CD4-positive, alpha-beta T cell treated with Interleukin-4 for 1 hour (primary cell): ENCODE data around the gene CDK2AP2.
"Not testable (repeated sequence)": the region's sequence is repeated elsewhere in the genome, so short reads cannot be mapped to it uniquely, and the experiment has no call there.

ENCODE experiments used
- DNase-seq, 2 donors: peaks; one replicate each; pipeline ENCODE4 v3.0.0-alpha.2; 2020 to 2022

Gene CDK2AP2, protein sequence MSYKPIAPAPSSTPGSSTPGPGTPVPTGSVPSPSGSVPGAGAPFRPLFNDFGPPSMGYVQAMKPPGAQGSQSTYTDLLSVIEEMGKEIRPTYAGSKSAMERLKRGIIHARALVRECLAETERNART

DNA sequence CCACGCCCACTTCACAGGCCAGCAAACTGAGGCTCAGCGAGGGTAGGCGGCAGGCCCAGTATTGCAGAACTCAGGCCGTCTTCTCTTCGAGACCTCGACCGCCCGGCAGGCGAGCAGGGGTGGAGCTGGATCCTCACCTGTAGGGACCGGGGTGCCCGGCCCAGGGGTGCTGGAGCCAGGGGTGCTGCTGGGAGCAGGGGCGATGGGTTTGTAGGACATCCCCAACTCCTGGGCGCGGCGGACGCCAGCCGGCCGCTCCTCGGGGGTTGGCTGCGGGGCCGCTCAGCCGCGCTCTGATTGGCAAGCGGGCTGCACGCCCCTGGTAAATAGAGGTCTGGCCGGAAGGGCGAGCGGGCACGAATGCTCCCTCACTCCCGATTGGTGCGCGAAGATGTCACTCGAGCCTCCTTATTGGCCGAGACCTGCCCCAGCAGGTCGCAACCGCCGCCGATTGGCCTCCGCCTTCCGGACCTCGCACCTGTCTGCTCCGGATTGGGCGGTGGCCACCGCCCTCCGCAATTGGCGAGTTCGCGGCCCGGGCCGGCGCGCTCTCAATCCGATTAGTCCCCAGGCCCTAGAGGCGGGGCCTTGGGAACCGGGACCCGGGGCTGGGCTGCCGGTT is at the start of gene CDK2AP2:
TSS of gene CDK2AP2 (minus strand) at position 299 of the 622 bp plus-strand sequence. CDS start at position 219, 80 bp downstream.
- peak; percentile 98 to 99 for DNase-seq

DNA sequence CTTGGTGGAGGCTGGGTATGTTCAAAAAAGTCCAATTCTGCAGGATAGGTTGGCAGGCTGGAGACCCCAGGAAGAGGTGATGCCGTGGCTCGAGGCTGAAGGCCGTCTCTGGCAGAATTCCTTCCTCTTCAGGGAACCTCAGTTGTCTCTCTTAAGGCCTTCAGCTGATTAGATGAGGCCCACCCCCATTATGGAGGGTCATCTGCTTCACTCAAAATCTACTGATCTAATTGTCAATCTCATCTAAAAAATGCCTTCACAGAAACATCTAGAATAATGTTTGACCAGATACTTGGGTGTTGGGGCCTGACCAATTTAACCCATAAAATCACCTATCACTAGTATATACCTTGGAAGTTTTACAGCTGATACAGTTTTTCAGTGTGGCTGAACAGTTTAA is 48.3 kb upstream of the CDK2AP2 start:
- no peak for DNase-seq

DNA sequence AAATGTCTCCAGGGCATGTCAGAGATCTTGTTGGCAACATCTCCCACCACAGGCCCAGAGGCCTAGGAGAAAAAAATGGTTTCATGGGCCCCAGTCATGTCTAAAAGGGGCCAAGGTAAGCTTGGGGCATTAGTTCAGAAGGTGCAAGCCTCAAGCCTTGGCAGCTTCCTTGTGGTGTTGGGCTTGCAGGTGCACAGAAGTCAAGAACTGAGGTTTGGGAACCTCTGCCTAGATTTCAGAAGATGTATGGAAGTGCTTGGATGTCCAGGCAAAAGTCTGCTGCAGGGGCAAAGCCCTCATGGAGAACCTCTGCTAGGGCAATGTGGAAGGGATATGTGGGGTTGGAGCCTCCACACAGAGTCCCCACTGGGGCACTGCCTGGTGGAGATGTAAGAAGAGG is 43.7 kb upstream of the CDK2AP2 start:
- not testable (repeated sequence) for DNase-seq

DNA sequence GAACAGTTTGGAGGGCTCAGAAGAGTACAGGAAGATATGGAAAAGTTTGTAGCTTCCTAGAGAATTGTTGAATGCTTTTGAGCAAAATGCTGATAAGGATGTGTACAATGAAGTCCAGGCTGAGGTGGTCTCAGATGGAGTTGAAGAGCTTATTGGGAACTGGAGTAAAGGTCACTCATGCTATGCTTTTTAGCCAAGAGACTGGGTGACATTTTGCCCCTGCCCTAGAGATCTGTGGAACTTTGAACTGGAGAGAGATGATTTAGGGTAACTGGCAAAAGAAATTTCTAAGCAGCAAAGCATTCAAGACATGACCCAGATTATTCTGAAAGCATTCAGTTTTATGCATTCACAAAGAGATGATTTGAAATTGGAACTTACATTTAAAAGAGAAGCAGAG is 43.2 kb upstream of the CDK2AP2 start:
- no peak for DNase-seq

DNA sequence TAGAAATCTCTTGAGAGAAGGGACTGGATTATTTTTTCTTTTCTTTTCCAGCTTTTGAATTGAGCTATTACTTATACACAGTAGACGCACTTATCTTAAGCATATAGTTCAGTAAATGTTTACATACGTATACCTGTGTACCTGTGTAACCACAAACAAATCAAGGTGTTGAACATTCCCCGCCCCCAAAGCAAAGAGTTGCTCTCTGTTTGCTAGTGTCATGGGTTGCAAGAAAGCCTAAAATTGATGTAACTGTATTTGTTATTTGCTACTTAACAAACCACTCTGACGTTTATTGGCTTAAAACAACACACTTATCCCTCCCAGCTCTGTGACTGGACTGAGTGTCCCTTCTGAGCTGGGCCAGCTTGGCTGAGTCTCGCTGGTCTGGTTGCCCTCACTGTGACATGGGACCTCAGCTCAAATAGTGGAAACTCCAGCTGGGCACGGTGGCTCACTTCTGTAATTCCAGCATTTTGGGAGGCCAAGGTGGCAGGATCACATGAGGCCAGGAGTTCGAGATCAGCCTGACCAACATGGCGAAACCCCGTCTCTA is 40.7 kb upstream of the CDK2AP2 start:
- no peak for DNase-seq

DNA sequence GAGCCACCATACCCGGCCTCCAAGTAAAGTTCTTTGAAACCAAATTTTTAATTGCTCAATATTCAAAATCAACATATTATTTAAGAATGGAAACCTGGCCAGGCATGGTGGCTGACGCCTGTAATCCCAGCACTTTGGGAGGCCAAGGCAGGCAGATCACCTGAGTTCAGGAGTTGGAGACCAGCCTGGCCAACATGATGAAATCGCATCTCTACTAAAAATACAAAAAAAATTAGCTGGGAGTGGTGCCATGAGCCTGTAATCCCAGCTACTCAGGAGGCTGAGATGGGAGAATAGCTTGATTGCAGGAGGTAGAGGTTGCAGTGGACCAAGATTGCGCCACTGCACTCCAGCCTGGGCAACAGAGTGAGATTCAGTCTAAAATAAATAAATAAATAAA is 40.1 kb upstream of the CDK2AP2 start:
- DNase-seq, result not testable (repeated sequence)

DNA sequence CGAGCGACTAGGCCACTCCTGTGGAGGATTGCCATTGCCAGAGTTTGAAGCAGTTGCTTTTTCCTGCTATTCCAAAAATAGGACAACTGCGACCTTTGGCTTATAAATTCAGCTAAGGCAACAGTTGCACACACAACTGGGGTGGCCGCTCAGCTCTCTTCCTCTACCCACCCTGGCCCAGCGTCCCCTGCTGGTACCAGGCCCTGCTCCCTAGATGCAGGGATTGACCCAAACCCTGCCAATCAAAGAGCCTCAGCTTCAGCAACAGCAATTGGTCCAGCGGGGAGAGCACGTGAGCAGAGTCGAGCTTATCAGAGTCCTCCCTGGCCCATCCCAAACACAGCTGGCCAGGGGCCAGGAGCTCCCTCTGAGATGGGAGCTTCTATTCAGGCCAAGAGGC is 37.3 kb upstream of the CDK2AP2 start:
- no peak for DNase-seq

DNA sequence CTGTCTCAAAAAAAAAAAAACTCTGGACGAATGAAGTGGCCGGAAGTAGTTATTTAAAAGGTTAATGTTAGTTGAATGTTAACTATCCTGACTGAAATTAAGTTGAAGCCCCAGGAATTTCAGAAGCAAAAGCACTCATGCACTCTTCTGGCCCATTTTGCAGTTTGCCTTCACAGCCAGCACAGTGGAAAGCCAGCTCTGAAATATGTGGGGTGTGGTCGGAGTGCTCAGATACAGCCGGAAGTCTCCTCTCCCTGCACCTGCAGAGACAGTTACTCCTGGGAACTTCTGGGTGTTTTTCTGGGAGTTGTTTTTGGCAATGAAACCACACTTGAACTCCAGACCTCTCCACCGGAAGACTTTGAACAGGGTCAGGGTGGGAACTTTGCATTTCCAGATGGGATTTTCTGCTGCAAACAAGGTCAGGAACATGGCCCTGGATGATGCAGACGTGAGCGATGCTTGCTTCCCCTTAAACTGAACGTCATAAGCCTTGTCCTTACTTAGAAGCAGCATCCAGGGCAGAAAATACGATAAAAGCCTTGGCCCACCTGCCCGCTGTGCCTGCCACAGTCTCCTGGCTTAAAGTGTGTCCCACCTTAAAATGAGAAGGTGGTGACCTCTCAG is 36.8 kb upstream of the CDK2AP2 start:
- DNase-seq, result no peak

DNA sequence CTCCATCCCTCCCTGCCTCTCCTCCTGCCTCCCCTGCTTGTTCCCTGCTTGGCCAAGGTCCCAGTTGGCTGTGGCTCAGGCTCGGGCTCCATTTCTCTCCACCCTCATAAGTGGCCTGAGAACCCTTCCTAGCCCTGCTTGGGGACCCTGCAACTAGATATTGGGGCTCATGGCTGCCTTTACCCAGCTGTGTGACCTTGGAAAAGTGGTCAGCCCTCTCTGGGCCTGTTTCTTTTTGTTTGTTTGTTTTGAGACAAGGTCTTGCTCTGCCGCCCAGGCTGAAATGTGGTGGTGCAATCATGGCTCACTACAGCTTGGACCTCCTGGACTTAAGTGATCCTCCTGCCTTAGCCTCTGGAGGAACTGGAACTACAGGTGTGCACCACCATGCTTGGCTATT is 35.6 kb upstream of the CDK2AP2 start:
- DNase-seq, result no peak

DNA sequence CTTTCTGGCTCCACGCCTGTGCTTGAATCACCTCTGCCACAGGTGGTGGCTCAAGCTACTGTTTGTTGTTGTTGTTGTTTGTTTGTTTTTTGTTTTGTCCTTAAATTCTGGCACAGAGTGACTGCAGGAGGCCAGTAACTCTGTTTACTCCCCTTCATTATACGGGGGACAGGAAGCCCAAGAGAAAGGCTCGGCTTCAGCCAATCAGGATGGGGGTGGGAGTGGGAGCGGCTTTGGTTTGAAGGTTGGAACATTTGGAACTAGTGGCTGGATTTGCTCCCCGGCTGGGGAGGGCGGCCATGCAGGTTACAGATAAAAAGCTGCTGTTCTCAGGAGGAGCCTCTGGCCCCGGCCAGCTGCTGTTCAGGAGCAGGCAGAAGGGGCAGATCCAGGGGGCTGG is 35.0 kb upstream of the CDK2AP2 start:
- no peak for DNase-seq

DNA sequence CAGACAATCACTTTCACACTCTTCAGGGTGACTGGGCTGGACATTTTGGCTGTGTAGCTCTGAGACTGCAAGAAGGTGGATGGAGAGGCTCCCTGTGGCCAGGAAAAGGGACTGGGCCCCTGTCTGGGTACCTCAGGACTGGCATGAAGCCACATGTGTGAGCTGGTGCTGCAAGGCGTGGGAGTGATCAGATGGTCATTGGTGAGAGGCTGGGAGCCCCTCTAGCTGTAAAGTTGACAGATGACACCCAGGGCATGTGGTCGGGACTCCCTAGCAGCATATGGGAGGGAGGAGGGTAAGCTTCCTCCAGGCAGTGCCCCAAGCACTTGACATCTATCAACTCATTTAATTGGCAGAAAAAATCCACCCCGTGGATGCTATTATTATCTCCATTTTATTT is 34.2 kb upstream of the CDK2AP2 start:
- DNase-seq, result no peak

DNA sequence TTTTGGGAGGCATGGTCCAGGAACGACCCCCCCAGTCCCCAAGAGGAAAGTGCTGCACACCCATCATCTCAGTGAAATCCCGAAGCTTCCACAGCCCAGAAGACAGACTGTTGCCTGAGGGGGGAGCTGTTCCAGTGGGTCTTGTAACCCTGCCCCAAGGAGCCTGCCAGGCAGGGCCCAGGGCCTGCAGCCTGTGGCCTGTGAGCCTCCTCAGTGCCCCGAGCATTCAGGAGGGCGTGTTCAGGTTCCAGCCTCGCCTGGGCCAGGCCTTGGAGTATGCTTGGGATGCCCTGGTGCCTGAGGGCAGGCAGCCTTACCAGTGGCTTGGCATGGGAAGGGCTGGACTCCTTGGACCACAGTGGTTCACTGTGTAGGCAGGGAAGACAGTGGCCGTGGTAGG is 33.2 kb upstream of the CDK2AP2 start:
- no peak for DNase-seq

DNA sequence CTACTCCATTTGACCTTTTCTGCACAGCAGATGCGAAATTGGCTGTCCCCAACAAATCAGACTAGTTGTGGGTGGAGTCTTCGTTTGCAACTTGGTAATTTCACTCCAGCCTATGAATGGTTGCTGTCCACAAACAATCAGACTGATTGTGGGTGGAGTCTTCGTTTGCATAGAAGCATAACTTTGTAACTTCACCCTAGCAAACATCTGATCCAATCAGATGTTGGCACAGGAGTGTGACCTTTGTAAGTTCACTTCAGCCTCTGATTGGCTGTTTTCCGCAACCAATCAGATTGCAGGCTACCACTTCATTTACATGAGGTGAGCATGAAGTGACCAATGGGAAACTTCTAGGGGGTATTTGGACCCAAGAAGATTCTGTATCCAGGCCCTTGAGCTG is 31.6 kb upstream of the CDK2AP2 start:
- no peak for DNase-seq

DNA sequence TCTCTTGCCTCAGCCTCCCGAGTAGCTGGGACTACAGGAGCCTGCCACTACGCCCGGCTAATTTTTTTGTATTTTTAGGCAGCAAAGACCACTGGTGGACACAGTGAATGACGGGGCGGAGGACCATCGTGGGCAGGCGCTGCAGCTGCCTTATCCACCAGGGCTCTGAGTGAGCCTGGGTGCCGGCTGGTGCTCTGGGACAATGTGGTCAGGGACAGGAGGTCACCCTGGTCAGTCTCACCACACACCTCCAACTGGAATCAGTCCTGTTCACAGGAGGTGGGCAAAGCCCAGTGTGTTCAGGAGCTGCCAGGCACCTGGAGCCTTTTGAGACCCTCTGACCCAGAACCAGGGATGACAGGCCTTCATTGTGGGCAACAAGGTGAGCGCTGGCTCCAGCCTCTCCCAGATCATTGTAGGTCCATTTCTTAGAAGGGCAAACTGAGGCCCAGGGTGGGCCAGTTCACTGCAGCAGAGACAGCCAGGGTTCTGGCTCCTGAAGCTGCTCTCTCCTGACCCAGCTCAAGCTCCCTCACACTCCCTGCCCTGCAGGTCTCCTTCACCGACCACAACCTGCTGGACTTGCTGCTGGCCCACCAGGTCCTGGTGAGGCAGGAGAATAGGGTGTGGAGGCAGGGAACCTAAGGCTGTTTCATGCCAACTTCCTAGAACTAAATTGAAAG is 31.0 kb upstream of the CDK2AP2 start:
- DNase-seq, result no peak

DNA sequence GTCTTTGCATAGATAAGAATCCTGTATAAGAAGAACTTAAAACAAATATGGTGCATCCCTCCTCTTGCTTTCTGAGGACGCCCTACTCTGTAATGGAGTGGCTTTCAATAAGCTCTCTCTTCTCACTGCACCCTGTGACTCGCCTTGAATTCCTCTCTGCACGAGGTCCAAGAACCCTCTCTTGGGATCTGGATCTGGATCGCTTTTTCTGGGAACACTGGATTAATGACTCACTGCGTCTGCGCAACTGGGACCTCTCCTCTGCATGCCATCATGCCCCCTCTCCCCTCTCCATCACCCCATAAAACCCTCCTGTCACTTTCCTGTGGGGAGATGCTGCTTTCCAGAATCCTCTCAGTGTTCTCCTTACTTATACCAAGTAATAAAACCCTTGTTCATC is 30.3 kb upstream of the CDK2AP2 start:
- no peak for DNase-seq

DNA sequence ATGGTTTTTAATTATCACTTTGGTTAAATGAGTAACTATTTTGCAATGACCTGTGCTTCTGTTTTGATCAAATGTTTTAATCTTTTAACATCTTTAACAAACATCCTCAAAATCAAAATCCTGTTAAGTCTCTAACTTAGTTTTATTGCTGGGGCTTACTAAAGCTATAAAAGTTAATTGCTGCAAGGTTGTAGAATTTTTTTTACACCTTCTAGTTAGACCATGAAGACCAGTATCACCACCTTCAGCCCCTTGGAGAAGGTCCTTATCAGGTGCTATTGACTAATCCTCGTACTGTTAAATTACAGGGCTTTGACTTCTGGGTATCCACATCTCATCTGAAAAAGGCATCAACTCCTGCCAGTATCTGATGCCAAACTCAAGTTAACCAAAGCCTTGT is 27.6 kb upstream of the CDK2AP2 start:
- DNase-seq, result no peak

DNA sequence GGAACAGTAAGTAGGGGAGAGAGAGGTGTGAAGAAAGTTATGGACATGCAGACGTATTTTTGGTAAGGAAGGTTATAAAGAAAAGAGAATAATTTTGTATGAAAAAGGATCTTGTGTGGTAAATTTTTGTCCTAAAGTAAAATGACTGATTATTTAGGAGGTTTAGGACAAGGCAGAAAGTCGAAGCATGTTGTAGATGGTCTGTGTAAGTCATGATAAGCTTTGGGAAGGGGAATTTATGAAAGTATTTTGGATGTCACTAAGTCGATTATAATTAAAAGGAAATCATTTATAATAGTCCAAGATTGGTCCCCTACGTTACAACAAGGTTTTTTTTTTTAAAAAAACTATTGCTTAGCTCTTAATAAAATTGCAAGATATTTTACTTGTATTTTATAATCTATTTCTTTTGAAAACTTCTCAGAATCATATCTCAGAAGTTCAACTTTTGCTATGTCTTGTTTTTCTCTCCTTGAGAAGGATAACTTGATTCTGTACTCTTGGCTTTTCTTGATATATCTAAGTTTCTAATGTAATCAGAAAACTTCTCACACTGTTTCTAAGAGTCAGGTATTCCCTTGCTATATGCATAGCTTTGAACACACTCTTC is 26.2 kb upstream of the CDK2AP2 start:
- no peak for DNase-seq

DNA sequence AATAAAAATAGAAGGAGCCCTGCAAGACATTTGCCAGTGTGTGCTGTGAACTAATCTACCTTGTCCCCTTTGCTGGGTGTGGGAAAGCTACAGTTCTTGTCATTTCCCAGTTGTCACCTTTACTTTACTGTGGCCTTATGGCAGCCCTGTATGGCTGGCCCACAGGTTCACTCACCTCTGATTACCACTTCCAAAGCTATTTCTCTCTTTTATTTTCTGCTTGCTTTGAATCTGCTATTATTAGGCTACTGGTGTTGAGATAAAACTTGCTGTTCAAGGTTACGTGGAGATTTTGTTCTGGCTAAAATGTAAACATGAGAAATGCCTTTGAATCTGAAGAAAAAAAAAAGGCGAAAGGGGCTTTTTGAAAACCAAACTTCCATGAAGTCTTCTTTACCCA is 24.9 kb upstream of the CDK2AP2 start:
- DNase-seq, result no peak

DNA sequence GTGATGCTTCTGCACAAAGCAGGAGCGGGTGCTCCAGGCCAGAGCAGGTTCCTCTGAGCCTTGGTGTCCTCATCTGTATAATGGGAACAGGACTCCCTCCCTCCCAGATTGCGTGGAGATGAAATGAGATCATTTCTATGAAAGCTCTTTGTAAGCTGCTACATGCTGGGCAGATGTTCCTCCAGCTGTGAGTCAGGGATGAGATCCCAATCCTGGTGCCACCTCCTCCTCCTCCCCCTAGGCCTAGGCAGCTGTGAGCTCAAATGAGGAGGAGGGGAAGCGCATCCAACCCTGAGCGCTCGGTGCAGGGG is 22.3 kb upstream of the CDK2AP2 start:
- DNase-seq, result no peak

DNA sequence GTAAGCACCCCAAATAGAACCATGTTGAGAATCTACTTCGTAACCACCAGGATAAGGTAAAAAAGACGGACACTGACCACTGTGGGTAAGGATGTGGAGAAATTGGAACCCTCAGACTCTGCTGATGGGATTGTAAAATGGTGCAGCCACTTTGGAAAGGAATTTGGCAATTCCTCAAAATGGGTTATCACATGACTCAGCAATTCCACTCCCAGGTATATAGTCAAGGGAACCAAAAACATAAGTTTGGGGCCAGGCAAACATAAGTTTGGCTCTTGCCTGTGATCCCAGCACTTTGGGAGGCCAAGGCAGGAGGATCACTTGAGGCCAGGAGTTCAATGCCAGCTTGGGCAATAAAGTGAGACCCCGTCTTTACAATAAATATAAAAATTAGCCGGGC is 20.4 kb upstream of the CDK2AP2 start:
- no peak for DNase-seq

DNA sequence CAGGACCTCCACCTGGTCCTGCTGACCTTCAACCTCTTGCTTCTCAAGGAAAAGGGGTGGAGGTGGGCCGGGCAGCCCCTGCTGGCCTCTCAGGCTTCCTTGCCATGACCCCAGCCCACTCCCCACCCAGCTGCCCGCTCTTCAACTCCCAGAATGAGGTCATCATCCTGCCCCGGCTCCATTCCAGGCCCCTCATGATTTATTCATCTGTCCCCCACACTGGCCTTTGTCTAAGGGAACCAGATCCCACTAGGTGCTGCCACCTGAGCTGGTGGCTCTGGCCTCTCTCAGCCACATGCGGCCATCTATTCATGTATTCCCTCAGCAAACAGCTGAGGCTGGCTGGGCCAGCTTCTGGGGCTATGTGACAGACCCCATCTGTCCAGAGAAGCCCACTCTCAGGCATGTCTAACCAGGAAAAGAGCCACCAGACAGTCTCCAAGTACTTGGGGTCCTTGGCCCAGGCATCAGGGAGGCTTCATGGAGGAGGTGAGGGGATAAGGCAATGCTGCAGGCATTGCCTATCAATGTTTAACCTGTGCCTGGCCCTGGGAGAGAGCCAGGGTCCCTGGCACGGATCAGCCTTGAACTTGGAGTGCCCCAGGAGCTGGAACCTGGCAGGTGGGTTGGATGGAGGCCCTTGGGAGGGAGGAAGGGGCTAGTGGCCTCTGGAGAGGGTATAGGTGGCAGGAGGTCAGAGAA is 17.5 kb upstream of the CDK2AP2 start:
- DNase-seq, result no peak

DNA sequence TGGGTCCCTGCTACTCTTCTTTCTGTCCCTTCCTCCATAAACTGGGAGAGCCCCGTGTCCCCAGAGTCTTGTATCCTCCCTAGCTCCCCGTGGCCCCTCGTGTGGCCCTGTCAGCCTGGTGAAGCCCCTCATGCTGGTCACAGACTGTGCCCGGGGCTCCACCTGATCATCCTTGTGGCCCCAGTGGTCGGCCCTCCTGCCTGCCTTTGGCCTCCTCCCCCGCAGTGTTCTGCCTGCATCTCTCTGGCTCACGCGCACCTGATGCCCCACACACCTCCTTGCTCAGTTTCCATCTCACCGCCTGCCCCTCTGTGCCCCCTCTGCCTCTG is 16.5 kb upstream of the CDK2AP2 start:
- DNase-seq, result no peak
